ENCODE data around the gene VPS35L.
"Not testable (repeated sequence)": the region's sequence is repeated elsewhere in the genome, so short reads cannot be mapped to it uniquely, and the experiment has no call there.

Gene VPS35L

DNA sequence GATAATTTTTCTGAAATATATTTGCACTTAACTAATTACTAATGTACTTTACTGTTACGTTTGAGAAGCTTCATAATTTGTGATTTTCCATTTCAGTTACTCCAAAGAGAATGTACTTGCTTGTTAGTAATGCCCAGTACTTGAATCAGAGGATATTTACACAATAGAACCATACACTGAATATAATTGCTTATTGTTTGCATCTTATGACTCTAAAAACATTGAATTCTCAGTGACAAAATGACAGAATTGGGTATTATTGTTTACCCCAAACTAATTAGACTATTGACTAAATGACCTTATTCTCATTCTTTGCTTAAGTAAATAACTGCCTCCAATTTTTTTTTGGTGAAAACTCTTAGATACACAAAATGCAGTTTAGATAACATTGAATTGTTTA, 22.9 kb upstream of the VPS35L start:
- no peak for DNase-seq

DNA sequence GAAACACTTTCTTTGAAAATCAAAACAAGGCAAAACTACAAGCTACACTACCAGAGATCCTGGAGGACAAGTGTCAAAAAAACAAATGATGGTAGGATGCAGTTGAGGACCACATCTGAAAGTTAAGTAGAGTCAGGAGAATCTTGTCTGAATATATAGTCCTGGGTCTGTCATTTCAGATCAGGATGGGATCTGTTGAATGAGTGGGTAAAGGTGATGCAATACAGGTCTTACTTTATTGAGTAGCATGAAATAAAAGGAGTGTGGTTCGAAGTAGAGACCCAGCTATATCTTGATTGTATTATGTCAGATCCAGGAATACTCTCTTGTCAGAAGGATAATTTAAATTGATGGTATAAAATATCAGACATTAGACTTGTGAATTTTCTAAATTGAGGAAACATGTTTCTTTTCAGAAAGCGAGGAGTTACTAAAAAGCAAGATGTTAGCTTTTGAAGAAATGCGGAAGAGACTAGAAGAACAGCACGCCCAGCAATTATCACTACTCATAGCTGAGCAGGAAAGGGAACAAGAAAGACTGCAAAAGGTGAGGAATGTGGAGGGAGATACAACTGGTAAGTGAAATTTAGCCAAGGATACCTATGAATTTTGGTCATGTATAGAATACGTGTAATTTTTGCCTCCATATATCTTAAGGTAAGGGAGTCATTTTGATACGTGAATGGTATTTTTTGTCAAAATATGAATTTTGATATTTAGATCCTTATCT, 15.1 kb upstream of the VPS35L start:
- DNase-seq: no peak

DNA sequence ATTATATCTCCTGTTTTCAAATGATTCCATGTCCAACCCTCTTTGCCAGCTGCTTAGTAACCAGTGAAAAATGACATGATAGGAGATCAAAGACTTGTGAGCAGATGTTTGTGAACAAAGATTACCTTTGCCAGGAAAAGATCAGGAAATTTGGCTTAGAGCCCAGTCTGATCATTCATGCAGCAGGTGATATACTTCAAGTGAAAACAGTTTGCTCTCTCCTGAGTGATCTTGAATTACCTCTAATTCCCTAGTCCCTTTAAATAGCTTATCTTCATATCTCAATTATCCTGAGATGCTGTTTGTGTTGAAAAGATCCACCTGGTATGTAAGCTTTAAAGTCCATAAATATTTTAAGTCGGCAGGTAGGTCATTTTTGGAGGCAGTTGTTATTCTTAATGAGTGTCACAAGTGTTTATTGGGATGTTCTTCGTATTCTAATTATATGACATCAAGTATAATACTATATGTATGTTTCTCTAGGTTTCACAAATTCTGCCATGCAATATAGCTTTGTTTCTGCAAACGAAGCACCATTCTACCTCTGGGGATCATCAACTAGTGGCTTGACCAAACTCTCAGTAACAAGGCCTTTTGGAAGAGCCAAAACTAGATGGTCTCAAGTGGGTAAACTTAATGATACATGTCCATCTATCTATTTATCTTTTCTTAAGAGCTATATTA, 13.2 kb upstream of the VPS35L start:
- no peak for DNase-seq

DNA sequence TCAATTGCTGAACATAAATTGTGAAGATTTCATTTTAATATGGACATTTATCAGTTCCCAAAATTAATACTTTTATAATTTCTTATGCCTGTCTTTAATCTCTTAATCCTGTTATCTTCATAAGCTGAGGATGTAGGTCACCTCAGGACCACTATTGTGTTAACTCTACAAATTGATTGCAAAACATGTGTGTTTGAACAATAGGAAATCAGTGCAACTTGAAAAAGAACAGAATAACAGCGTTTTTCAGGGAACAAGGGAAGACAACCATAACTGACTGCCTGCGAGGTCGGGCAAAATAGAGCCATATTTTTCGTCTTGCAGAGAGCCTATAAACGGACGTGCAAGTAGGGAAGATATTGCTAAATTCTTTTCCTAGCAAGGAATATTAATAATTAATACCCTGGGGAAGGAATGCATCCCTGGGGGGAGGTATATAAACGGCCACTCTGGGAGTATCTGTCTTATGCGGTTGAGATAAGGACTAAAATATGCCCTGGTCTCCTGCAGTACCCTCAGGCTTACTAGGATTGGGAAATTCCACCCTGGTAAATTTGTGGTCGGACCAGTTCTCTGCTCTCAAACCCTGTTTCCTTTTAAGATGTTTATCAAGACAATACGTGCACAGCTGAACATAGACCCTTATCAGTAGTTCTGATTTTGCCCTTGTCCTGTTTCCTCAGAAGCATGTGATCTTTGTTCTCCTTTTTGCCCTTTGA, 12.1 kb upstream of the VPS35L start:
- DNase-seq: not testable (repeated sequence)

DNA sequence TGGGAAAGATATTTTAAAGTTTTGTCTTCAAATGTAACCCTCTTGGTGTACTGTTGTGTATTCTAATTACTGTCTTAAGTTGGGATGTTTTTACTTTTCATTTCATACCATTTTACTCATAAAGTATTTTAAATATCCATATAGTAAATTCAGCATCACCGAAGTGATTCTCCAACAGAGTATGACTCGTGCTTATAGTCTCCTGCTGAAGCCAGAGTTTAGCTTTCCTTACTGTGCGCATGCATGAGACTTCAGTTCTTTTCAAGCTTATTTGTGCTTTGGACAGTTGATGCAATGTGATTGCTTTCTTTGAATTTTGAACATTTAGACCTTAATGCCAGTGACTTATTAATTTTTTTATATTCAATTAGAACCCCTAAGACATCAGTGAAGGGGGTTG, 7.4 kb upstream of the VPS35L start:
- no peak for DNase-seq

DNA sequence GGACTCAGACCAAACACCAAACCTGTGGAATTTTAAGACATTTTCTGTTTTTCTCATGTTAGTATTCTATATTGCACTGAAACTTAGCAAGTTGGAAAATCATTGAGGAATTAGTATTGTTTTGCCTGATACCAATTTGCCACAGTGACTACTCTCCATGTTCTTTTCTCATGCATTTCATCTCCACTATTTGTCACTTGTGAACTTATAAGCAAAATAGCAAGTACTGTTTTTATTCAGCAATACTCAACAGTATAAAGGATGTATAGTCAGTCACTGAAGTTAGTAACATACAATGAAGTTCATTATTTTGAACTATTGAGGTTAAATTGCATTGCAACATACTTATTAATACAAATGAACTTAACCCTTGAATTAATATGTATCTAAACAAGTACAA, 5.8 kb upstream of the VPS35L start:
- DNase-seq: no peak

DNA sequence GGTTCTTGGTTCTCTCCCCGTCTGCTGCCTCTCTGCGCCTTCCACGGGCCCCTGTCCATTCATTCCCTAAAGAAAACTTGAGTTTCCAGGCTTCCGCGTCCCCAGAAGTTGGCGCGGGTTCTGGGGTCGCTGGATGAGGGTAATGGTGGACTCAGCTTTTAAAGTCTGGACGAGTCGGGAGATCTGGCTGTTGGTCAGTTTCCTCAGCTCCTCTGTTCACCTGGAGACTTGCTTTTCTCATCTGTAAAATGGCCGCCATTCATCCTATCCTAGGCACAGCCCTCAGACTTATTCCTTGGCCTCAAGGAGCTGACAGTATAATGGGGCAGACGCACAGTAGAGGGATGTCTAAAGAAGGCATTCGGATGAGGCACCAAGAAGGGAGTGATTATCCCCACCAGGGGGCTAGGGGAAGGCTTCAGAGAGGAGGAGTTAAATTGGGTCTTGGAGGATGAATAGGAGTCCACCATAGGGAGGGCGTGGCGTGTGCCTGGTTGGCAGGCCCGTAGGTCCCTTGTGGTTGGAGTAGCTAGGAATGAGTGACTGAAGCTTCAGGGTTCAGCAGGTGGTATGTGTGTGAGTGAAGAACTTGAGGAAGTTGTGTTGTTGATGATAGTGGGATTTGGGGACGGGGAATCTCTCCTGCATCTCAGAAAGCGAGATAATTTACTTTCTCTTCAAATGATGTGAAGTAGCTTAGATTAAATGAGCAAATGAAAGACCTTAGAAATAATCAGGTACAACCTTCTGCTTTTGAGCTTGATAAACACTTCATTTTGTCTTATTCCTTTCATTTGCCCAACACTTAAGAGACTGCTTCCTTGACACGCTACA, 652 bp downstream of the VPS35L start:
- peak; percentile 12 for DNase-seq

DNA sequence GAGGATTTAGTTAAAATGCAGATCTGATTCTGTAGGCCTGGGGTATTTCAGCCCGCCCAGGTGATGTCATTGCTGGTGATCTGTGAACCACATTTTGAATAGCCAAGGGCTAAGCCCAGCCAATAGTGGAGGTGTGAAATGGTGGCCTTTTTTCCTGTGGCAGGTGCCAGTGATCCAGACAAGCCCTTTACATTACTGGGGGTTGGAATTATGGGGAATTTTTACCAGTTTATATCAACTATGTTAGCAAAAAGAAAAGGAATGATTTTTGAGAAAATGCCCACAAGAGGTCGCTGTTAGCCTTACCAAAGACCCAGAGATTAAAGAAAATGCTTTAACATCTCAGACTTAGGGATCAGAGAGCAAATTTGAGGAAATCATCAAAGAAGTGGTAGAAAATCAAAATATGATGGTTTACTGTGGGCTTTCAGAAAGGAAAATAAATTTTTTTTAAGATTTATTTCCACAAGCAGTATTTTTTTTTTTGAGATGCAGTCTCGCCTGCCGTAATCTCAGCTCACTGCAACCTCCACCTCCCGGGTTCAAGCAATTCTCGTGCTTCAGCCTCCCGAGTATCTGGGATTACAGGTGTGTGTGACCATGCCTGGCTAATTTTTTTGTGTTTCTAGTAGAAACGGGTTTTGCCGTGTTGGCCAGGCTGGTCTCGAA, 3.9 kb downstream of the VPS35L start:
- no peak for DNase-seq

DNA sequence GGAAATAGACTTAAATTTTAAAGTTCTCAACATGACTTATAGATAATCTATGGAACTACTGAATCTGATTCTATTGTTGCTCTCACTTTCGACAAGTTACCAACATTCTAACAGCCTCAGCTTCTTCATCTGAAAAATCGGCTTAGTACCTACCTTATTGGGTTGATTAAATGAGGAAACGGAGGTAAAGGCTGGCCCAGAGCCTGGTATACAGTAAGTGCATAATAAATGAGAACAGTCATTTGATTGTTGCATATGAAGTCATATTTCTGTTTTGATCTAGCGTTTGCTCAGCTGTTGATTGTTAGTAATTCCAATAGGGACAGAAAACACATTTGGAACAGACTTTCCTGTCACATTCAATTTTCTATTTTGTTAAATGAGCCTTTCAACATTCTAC, 4.6 kb downstream of the VPS35L start:
- DNase-seq: no peak

DNA sequence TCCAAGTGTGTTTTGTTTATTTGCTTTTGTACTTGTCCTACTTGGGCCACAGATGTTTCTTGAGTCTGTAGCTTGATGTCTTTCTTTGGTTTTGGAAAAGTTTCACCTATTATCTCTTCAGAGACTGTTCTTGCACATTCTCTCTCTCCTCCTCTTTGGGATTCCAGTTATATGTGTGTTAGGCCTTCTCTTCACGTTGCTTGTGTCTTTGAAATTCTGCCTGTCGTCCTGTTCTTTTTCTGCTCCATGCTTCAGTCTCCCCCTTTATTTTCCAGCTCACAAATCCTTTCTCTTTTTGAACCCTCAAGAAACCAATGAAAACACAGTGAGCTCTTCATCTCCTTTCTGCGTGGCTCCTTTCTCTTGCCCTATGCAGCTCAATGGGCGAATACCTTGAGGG, 7.9 kb downstream of the VPS35L start:
- no peak for DNase-seq

DNA sequence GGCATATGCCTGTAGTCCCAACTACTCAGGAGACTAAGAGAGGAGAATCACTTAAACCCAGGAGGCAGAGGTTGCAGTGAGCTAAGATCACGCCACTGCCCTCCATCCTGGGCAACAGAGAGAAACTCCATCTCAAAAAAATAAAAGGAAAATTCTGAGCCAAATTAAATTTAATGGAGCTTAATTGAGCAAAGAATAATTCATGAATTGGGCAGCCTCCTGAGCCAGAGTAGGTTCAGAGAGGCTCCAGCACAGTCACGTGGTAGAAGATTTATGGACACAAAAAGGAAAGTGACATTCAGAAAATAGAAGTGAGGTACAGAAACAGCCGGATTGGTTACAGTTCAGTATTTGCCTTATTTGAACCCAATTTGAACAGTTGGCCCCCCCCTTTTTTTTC, 10.9 kb downstream of the VPS35L start:
- no peak for DNase-seq

DNA sequence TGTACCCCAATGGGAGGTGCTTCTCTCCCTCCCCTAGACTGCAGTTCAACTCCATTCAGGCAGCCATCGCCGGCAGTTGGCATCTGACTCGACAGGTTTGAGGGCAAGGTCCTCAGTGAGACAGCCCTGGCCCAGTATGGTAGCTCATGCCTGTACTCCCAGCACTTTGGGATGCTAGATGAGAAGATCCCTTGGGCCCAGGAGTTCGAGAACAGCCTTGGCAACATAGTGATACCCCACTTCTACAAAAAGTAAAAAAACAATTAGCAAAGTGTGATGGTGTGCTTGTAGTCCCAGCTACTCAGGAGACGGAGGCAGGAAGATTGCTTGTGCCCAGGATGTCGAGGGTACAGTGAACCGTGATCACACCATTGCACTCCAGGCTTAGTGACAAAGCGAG, 12.1 kb downstream of the VPS35L start:
- DNase-seq: no peak

DNA sequence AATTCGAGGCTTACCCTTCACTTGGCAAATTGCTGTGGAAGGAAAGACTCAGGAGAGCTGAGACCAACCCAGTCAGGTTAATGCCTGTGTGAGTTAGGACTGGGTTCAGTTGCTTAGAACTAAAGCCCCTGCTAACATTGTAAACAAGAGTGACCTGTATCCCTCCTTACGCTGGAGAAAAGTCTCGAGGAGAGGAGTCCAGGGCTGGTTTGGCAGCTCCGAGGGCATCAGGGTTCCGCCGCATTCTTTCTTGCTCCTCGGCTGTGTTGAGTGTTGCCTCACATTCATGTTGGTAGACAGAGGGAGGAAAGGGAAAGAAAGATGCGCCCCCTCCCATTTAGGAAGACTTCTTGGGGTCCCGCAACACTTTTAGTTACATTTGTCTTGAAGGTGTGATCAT, 18.5 kb downstream of the VPS35L start:
- DNase-seq: no peak

DNA sequence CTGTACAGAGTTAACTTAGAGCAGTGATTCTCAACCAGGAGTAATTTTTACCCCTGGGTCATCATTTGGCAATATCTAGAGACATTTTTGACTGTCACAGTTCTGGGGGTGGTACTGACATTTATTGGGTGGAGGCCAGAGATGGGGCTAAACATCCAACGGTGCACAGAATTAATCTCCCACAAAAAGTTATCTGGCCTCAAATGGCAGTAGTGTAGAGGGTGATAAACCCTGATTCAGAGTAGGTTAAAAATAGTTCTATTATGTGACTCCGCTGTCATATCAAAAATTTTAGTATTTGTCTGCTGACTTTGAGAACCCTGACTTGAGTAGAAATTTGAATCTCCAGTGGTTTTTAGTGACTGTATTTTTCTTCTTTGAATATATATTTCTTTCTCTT, 19.1 kb downstream of the VPS35L start:
- DNase-seq: no peak

DNA sequence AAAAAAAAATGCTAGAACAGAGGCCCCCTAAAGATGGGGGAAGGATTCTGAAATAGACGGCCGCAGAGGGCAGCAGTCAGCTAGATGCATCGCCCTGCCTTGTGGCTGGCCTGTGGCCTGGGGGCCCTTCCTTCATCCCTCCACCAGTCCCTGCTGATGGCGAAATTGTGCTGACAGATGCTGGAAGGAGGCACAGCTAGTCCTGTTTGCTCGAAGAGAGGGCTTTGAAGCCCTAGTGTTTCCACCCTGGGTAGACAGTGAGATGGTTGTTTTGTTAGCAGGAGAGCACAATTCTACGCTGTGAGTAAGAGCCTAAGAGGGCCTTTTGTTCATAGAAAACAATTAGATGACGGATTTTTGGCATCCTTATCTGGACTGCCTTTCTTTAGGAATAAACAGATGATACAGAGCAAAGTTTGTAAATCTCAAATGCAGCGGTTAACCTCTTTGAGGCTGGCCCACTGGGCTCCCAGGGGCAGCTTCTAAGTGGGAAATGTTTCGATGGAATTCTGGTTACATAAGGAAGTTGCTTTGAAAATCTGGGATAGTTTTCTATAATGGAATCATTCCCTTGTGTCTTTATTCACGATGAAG, 23.0 kb downstream of the VPS35L start:
- DNase-seq: no peak

DNA sequence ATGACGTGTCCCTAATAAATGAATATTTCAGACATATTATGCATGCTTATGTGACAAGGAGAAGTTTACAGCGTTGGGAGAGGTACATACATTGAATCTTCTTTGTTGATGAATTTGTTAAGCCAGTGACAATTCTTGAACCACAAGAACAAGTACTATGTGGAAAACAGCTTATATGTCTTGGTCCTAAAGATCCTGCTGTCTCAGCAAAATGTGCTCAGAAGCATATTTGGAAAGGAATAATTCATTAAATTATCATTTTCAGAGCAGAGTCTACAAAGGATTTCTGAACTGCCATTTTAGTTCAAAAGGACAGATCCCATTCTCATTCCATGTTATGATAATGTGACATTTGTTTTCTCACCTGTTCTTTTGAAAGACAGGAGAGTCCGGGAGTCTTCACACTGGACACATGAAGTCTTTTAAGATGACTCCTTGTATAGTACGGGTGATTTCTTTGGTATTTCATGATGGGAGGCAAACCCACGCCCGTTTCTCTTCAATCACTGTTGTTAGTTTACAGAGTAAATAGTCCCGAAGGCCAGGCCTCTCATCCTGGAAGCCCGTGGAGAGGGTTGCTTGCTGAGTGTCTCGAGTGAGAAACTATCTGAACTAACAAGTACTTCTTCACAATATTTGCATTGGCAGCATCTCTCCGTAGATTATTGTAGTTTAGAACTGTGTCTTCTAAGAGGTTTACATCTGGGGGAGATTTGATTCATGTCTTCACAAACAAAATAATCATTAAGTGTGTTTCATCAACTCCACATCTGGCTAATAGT, 26.7 kb downstream of the VPS35L start:
- no peak for DNase-seq

DNA sequence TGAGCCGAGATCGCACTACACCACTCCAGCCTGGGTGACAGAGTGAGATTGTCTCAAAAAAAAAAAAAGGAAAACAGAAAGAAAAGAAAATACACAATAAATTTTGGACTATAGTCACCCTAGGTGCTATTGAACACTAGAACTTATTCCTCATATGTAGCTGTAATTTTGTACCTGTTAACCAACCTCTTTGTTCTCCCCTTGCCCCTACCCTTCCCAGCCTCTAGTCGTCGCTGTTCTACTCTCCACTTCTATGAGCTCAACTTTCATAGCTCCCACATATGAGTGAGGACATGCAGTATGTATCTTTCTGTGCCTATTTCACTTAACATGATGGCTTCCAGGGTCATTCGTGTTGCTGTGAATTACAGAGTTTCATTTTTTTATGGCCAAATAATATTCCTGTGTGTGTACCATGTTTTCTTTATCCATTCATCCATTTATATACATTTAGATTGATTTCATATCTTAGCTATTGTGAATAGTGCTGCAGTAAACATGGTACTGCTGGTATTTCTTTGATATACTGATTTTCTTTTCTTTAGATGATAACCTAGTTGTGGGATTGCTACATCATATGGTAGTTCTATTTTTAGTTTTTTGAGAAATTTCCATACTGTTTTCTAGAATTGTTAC, 28.3 kb downstream of the VPS35L start:
- DNase-seq: peak; percentile 6

DNA sequence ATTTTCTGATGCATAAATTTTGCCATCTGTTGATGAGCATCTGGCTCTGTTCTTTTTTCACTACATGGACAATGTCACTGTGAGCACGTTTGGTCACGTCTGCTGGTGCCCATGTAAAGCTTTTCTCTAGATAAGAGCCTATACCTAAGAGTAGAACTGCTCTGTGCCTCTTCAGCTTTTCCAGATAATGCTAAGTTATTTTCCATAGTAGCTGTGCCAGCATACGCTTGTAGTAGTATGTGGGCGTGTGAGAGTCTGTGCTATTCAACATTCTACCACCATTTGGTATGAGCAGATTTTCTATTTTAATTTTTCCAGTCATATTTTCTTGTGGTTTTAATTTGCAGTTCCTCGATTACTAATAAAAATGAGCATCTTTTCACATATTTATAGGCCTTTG, 33.2 kb downstream of the VPS35L start:
- DNase-seq: no peak

DNA sequence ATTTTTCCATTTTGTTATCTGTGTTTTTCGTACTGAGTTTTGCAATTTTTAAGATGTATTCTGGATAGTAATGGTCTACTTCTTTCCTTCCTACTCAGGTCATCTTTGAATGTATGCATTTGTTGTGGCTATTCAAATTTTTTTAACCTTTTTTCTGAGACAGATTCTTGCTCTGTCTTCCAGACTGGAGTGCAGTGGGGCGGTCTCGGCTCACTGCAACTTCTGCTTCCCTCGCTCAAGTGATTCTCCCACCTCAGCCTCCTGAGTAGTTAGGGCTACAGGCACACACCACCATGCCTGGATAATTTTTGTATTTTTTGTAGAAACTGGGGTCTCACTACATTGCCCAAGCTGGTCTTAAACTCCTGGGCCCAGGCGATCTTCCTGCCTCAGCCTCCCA, 33.6 kb downstream of the VPS35L start:
- DNase-seq: no peak

DNA sequence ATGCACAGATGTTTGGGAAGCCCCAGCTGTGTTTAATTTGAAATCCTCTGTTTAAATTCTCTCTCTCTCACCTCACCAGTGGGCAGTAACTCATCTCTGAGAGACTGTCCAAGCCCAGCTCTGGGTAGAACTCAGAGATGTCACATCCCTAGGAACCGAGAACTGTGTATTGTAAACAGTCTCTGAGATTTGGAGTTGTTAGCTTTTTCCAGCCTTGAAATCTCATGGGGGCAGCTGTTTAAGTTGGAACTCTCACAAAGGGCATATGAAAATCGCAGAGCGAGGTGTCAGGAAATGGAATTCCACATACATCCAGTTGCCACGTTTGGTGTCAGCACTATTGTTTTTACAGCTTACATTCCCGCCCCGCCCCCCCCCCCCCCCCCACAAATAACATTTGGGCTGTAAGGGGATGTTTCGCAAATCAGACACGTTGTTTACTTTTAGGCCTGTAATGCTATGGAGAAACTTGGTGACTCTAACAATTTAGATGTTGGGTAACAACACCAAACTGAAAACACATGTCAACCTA, 34.3 kb downstream of the VPS35L start:
- DNase-seq: no peak

Measured in stimulated activated CD4-positive, alpha-beta T cell treated with anti-CD3 and anti-CD28 coated beads, Interleukin-12 subunit alpha, Interleukin-12 subunit beta, amount 100 ng/mL, for 4 hours (primary cell).